GM23338 (cell line): Measurements from ENCODE around the gene ZCCHC10. TPM values are rescaled to one million over a fixed set of nuclear protein-coding genes. Genes with fewer than 3 reads are reported as not detected.

Experiments used
- ATAC-seq: fragments of 200-7000 bp; cut with Tn5 transposase; 3 replicates; pipeline ENCODE4 v1.9.1; 2020
- DNase-seq: peaks from one replicate; pipeline ENCODE4 v3.0.0-alpha.2; 2015; ENCODE audit warnings: low spot score
- H2AFZ ChIP-seq: fragments of 200-600 bp; sonication (generic); 2 replicates; pipeline ENCODE4 v1.8.0; 2016; ENCODE audit warnings: antibody characterized with exemption, mild to moderate bottlenecking, moderate library complexity
- H3F3A ChIP-seq: fragments of 200-600 bp; sonication (generic); replicated peaks from 2 replicates; pipeline ENCODE4 v1.8.0; 2017; ENCODE audit warnings: antibody characterized with exemption, mixed run types, low read depth
- H3K27ac ChIP-seq: fragments of 200-600 bp; sonication (generic); 2 replicates; pipeline ENCODE4 v1.6.1; 2016; ENCODE audit warnings: low read depth
- H3K27me3 ChIP-seq: fragments of 200-600 bp; sonication (generic); 2 replicates; pipeline ENCODE4 v1.8.0; 2016; ENCODE audit warnings: mild to moderate bottlenecking, mixed run types, moderate library complexity; ENCODE audit not compliant: insufficient read depth
- H3K36me3 ChIP-seq: fragments of 200-600 bp; sonication (generic); 2 replicates; pipeline ENCODE4 v1.8.0; 2016; ENCODE audit warnings: mild to moderate bottlenecking; ENCODE audit not compliant: insufficient read depth
- H3K4me1 ChIP-seq: fragments of 200-600 bp; sonication (generic); 2 replicates; pipeline ENCODE4 v1.8.0; 2016; ENCODE audit warnings: mild to moderate bottlenecking, moderate library complexity; ENCODE audit not compliant: insufficient read depth
- H3K4me2 ChIP-seq: fragments of 200-600 bp; sonication (generic); 2 replicates; pipeline ENCODE4 v1.7.1; 2017; ENCODE audit warnings: mixed run types
- H3K4me3 ChIP-seq: fragments of 200-600 bp; sonication (generic); 2 replicates; pipeline ENCODE4 v1.6.1; 2016; ENCODE audit warnings: mixed run types
- H3K79me2 ChIP-seq: fragments of 200-600 bp; sonication (generic); replicated peaks from 2 replicates; pipeline ENCODE4 v1.8.0; 2017; ENCODE audit warnings: mild to moderate bottlenecking; ENCODE audit not compliant: insufficient read depth
- H3K9me2 ChIP-seq: fragments of 200-600 bp; sonication (generic); 2 replicates; pipeline ENCODE4 v1.8.0; 2017; ENCODE audit not compliant: insufficient read depth
- H4K20me1 ChIP-seq: fragments of 200-600 bp; sonication (generic); replicated peaks from 2 replicates; pipeline ENCODE4 v1.8.0; 2017; ENCODE audit warnings: mild to moderate bottlenecking; ENCODE audit not compliant: insufficient read depth
- H3K27ac Mint-ChIP-seq: 2 replicates; pipeline ENCODE4 v1.8.0; 2020; ENCODE audit warnings: inconsistent platforms, mild to moderate bottlenecking, moderate library complexity, mixed read lengths
- H3K27me3 Mint-ChIP-seq: 3 replicates; pipeline ENCODE4 v1.8.0; 2022; ENCODE audit warnings: low read depth, mild to moderate bottlenecking, moderate library complexity, mixed read lengths, inconsistent platforms; ENCODE audit not compliant: insufficient read depth, poor library complexity
- H3K36me3 Mint-ChIP-seq: 3 replicates; pipeline ENCODE4 v1.8.0; 2021; ENCODE audit warnings: low read depth, mild to moderate bottlenecking, inconsistent platforms, moderate library complexity, mixed read lengths
- H3K4me1 Mint-ChIP-seq: 3 replicates; pipeline ENCODE4 v1.8.0; 2020; ENCODE audit warnings: mild to moderate bottlenecking, inconsistent platforms, mixed read lengths
- H3K4me3 Mint-ChIP-seq: 3 replicates; pipeline ENCODE4 v1.8.0; 2021; ENCODE audit warnings: moderate library complexity, mild to moderate bottlenecking, inconsistent platforms, mixed read lengths
- H3K9me3 Mint-ChIP-seq: 3 replicates; pipeline ENCODE4 v1.8.0; 2020; ENCODE audit warnings: moderate library complexity, mild to moderate bottlenecking, inconsistent platforms, mixed read lengths
- CREB1 ChIP-seq: fragments of 250-450 bp; sonication (Bioruptor Pico); IDR thresholded peaks from 2 replicates; pipeline ENCODE4 v1.5.0; 2020; ENCODE audit warnings: low read depth, mild to moderate bottlenecking, moderate library complexity
- EZH2 ChIP-seq: fragments of 200-600 bp; sonication (generic); IDR thresholded peaks from one replicate; pipeline ENCODE4 v1.8.0; 2017; ENCODE audit warnings: antibody characterized with exemption, mild to moderate bottlenecking, low read depth; ENCODE audit not compliant: unreplicated experiment
- EZH2phosphoT487 ChIP-seq: fragments of 200-600 bp; sonication (generic); IDR thresholded peaks from one replicate; pipeline ENCODE4 v1.8.1; 2018; ENCODE audit warnings: antibody characterized with exemption; ENCODE audit not compliant: unreplicated experiment
- JUNB ChIP-seq: IDR thresholded peaks from one replicate; pipeline ENCODE4 v1.6.1; 2016; ENCODE audit warnings: antibody characterized with exemption; ENCODE audit not compliant: unreplicated experiment
- NANOG ChIP-seq: IDR thresholded peaks from 2 replicates; pipeline ENCODE4 v1.6.1; 2016; ENCODE audit warnings: antibody characterized with exemption, borderline replicate concordance
- POLR2AphosphoS5 ChIP-seq: IDR thresholded peaks from 2 replicates; pipeline ENCODE4 v1.6.1; 2016; ENCODE audit warnings: antibody characterized with exemption, low read depth
- REST ChIP-seq: IDR thresholded peaks from one replicate; pipeline ENCODE4 v1.6.1; 2018; ENCODE audit warnings: antibody characterized with exemption; ENCODE audit not compliant: unreplicated experiment
- STAT1 ChIP-seq: IDR thresholded peaks from one replicate; pipeline ENCODE4 v1.6.1; 2016; ENCODE audit warnings: antibody characterized with exemption; ENCODE audit not compliant: unreplicated experiment
- ZNF114 ChIP-seq: fragments of 250-450 bp; sonication (Bioruptor Pico); IDR thresholded peaks from 2 replicates; pipeline ENCODE4 v1.5.0; 2020; ENCODE audit warnings: mild to moderate bottlenecking, moderate library complexity
- ZNF331 ChIP-seq: fragments of 250-450 bp; sonication (Bioruptor Pico); IDR thresholded peaks from 2 replicates; pipeline ENCODE4 v1.5.0; 2020; ENCODE audit warnings: low read depth, mild to moderate bottlenecking, moderate library complexity
- polyA plus RNA-seq: library from polyadenylated mRNA; unstranded; fragments of >200 nt; fragmentation: Nextera tagmentation; extraction: Ambion mirVana; gene quantifications from 2 replicates; pipeline ENCODE4 v1.2.1, GENCODE V29; 2016
- total RNA-seq: library from RNA; depleted of rRNA; stranded (reverse); fragments of >200 nt; shearing (Covaris generic); gene quantifications from 2 replicates; pipeline ENCODE4 v1.2.3, GENCODE V29; 2014
- TF ChIP-seq, protein P1 (sequence below), 2 experiments: fragments of 200-600 bp in 1 of 2; sonication (generic) in 1 of 2; conservative IDR thresholded peaks; 2 replicates each; pipeline versions ENCODE4 v1.5.1 to v1.6.1; 2016 to 2017; ENCODE audit warnings: antibody characterized with exemption in 2 of 2, low read depth in 2 of 2, mild to moderate bottlenecking in 2 of 2, moderate library complexity in 1 of 2
- TF ChIP-seq, protein P2 (sequence below): fragments of 250-450 bp; sonication (Bioruptor Pico); IDR thresholded peaks from 2 replicates; pipeline ENCODE4 v1.5.0; 2020; ENCODE audit warnings: mild to moderate bottlenecking, moderate library complexity
- TF ChIP-seq, protein P3 (sequence below): IDR thresholded peaks from 2 replicates; pipeline ENCODE4 v1.6.1; 2016; ENCODE audit warnings: antibody characterized with exemption

ZCCHC10 gene
- total and polyA plus RNA-seq, 2 experiments from 2014 or later: 25.3 to 90.1 TPM

DNA sequence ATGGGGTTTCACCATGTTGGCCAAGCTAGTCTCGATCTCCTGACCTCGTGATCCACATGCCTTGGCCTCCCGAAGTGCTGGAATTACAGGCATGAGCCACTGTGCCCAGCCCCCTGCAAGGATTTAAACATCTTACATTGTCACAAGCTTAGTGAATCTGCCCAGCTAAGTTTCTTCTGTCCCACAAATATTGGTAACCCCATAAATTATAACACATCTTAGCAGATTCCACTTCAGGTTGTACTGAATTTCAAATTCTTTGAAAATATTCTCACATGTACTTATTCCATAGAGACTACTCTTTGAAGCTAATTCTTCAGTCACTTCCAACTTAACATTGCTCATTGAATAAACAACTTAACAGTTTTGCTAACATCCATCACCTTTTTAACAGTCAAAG, 49.5 kb downstream of the ZCCHC10 start:
- ATAC-seq: no peak
- Histone ChIP-seq H3K4me1 (no peaks in the 10 kb centered on the region), H3K4me3 (no peak overlapping the region), H3F3A (no peaks in the 10 kb centered on the region), H4K20me1 (no peaks in the 10 kb centered on the region), H3K27ac (no peak overlapping the region), H3K27me3 (no peaks in the 10 kb centered on the region), H3K36me3 (no peaks in the 10 kb centered on the region), H3K79me2 (no peaks in the 10 kb centered on the region), H2AFZ (no peak overlapping the region), H3K9me2 (no peaks in the 10 kb centered on the region; the same call in 1 of the 2 replicates), H3K4me2 (no peak overlapping the region)
- DNase-seq: no peak
- TF ChIP-seq JUNB: no peak
- TF ChIP-seq EZH2phosphoT487: no peak
- TF ChIP-seq, protein P1, sequence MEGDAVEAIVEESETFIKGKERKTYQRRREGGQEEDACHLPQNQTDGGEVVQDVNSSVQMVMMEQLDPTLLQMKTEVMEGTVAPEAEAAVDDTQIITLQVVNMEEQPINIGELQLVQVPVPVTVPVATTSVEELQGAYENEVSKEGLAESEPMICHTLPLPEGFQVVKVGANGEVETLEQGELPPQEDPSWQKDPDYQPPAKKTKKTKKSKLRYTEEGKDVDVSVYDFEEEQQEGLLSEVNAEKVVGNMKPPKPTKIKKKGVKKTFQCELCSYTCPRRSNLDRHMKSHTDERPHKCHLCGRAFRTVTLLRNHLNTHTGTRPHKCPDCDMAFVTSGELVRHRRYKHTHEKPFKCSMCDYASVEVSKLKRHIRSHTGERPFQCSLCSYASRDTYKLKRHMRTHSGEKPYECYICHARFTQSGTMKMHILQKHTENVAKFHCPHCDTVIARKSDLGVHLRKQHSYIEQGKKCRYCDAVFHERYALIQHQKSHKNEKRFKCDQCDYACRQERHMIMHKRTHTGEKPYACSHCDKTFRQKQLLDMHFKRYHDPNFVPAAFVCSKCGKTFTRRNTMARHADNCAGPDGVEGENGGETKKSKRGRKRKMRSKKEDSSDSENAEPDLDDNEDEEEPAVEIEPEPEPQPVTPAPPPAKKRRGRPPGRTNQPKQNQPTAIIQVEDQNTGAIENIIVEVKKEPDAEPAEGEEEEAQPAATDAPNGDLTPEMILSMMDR (conservative IDR thresholded peaks at IDR 0.05; ENCODE audit: low read depth in 2 of 2): no peak
- TF ChIP-seq POLR2AphosphoS5: no peak
- no peak for TF ChIP-seq STAT1
- no peak for TF ChIP-seq EZH2
- TF ChIP-seq NANOG: no peak
- no peak for TF ChIP-seq ZNF114 (CRISPR knock-in tag)
- no peak for TF ChIP-seq REST
- TF ChIP-seq, protein P2, sequence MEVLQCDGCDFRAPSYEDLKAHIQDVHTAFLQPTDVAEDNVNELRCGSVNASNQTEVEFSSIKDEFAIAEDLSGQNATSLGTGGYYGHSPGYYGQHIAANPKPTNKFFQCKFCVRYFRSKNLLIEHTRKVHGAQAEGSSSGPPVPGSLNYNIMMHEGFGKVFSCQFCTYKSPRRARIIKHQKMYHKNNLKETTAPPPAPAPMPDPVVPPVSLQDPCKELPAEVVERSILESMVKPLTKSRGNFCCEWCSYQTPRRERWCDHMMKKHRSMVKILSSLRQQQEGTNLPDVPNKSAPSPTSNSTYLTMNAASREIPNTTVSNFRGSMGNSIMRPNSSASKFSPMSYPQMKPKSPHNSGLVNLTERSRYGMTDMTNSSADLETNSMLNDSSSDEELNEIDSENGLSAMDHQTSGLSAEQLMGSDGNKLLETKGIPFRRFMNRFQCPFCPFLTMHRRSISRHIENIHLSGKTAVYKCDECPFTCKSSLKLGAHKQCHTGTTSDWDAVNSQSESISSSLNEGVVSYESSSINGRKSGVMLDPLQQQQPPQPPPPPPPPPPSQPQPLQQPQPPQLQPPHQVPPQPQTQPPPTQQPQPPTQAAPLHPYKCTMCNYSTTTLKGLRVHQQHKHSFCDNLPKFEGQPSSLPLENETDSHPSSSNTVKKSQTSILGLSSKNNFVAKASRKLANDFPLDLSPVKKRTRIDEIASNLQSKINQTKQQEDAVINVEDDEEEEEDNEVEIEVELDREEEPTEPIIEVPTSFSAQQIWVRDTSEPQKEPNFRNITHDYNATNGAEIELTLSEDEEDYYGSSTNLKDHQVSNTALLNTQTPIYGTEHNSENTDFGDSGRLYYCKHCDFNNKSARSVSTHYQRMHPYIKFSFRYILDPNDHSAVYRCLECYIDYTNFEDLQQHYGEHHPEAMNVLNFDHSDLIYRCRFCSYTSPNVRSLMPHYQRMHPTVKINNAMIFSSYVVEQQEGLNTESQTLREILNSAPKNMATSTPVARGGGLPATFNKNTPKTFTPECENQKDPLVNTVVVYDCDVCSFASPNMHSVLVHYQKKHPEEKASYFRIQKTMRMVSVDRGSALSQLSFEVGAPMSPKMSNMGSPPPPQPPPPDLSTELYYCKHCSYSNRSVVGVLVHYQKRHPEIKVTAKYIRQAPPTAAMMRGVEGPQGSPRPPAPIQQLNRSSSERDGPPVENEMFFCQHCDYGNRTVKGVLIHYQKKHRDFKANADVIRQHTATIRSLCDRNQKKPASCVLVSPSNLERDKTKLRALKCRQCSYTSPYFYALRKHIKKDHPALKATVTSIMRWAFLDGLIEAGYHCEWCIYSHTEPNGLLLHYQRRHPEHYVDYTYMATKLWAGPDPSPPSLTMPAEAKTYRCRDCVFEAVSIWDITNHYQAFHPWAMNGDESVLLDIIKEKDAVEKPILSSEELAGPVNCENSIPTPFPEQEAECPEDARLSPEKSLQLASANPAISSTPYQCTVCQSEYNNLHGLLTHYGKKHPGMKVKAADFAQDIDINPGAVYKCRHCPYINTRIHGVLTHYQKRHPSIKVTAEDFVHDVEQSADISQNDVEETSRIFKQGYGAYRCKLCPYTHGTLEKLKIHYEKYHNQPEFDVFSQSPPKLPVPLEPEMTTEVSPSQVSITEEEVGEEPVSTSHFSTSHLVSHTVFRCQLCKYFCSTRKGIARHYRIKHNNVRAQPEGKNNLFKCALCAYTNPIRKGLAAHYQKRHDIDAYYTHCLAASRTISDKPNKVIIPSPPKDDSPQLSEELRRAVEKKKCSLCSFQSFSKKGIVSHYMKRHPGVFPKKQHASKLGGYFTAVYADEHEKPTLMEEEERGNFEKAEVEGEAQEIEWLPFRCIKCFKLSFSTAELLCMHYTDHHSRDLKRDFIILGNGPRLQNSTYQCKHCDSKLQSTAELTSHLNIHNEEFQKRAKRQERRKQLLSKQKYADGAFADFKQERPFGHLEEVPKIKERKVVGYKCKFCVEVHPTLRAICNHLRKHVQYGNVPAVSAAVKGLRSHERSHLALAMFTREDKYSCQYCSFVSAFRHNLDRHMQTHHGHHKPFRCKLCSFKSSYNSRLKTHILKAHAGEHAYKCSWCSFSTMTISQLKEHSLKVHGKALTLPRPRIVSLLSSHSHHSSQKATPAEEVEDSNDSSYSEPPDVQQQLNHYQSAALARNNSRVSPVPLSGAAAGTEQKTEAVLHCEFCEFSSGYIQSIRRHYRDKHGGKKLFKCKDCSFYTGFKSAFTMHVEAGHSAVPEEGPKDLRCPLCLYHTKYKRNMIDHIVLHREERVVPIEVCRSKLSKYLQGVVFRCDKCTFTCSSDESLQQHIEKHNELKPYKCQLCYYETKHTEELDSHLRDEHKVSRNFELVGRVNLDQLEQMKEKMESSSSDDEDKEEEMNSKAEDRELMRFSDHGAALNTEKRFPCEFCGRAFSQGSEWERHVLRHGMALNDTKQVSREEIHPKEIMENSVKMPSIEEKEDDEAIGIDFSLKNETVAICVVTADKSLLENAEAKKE (CRISPR knock-in tag): no peak
- TF ChIP-seq CREB1 (CRISPR knock-in tag): no peak
- TF ChIP-seq, protein P3, sequence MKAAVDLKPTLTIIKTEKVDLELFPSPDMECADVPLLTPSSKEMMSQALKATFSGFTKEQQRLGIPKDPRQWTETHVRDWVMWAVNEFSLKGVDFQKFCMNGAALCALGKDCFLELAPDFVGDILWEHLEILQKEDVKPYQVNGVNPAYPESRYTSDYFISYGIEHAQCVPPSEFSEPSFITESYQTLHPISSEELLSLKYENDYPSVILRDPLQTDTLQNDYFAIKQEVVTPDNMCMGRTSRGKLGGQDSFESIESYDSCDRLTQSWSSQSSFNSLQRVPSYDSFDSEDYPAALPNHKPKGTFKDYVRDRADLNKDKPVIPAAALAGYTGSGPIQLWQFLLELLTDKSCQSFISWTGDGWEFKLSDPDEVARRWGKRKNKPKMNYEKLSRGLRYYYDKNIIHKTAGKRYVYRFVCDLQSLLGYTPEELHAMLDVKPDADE: no peak
- no peak for TF ChIP-seq ZNF331 (CRISPR knock-in tag)
- Mint-ChIP-seq H3K4me3 (no peak overlapping the region), H3K27ac (no peak overlapping the region), H3K36me3 (peaks cover 4% of the 10 kb centered on the region; the same call in 1 of the 3 replicates), H3K9me3 (peaks cover 31% of the 10 kb centered on the region), H3K4me1 (no peaks in the 10 kb centered on the region), H3K27me3 (peaks cover 7% of the 10 kb centered on the region)
